Measurements from ENCODE around the gene TDRD7. TPM values are rescaled to one million over a fixed set of nuclear protein-coding genes. Genes with fewer than 3 reads are reported as not detected.

The TDRD7 gene
- total and polyA plus RNA-seq, 2 of the 13 experiments (the other 11 are each of a cell fraction or from before 2014, with no cell fraction given): 9.8 to 15.5 TPM

GRCh38 chr9:97512966-97513560 lies 101.2 kb downstream of the TDRD7 start:
- ATAC-seq: no peak
- intact Hi-C loops (cut with micrococcal nuclease; ENCODE audit: unreplicated experiment) (no loop called here), in situ Hi-C loops (cut with HindIII; ENCODE audit: extremely low pct_ligation_motif_present, low pct_unique_long_range_greater_than_20kb) (no loop called here)
- DNase-seq (ENCODE audit: low spot score): no peak
- H3K27ac ChIP-seq (ENCODE audit: extremely low read length, insufficient read depth, low read length): no peak overlapping the region
- CTCF ChIA-PET (ENCODE audit: low intra/inter-chr PET ratio, low total read pairs): no interaction called here
- H3K4me3 ChIP-seq (replicated peaks in 1 of 3; ENCODE audit: insufficient read depth in 1 of 3, low read depth in 2 of 3, low read length in 3 of 3): no peak overlapping the region
- peaks cover 1 to 15% of the 10 kb centered on the region in 2 experiments; a peak in 2 of 5 replicates for H3K27me3 ChIP-seq (ENCODE audit: control insufficient read depth in 1 of 2, insufficient read depth in 2 of 2, low read length in 2 of 2)
- POLR2A ChIA-PET: no interaction called here
- no peak overlapping the region for H3K4me2 ChIP-seq (ENCODE audit: low read depth, low read length)
- H3K9ac ChIP-seq (ENCODE audit: insufficient read depth, low read depth, low read length): no peak overlapping the region
- 31% methylated on average over 8 of the region's 8 CpGs for WGBS (ENCODE audit: low lambda C conversion rate)
- FAIRE-seq: no peak
- no peaks in the 10 kb centered on the region for H3K36me3 ChIP-seq (replicated peaks in 1 of 2; ENCODE audit: control insufficient read depth in 1 of 2, insufficient read depth in 2 of 2, low read length in 2 of 2)
- no peaks in the 10 kb centered on the region for H3K79me2 ChIP-seq (ENCODE audit: insufficient read depth, low read length)
- BruUV-seq (replicated peaks): no TSS peak
- H2AFZ ChIP-seq (ENCODE audit: low read length): no peak overlapping the region
- H3K9me3 ChIP-seq (ENCODE audit: low read length): no peaks in the 10 kb centered on the region
- TF ChIP-seq ATF5 (CRISPR knock-in tag; IDR thresholded peaks at IDR 0.05; ENCODE audit: low read depth) (no peak), ZNF382 (CRISPR knock-in tag; IDR thresholded peaks at IDR 0.05; ENCODE audit: borderline replicate concordance) (no peak), SETDB1 (CRISPR knock-in tag; IDR thresholded peaks at IDR 0.05; ENCODE audit: borderline replicate concordance) (no peak), CREB3 (CRISPR knock-in tag; IDR thresholded peaks at IDR 0.05) (no peak), ZBTB1 (CRISPR knock-in tag; IDR thresholded peaks at IDR 0.05; ENCODE audit: borderline replicate concordance) (no peak), SPEN (CRISPR knock-in tag; IDR thresholded peaks at IDR 0.05; ENCODE audit: low read depth) (no peak), ZNF766 (CRISPR knock-in tag; IDR thresholded peaks at IDR 0.05; ENCODE audit: borderline replicate concordance) (no peak), JUN (CRISPR knock-in tag; IDR thresholded peaks at IDR 0.05) (no peak), MXI1 (IDR thresholded peaks at IDR 0.05; ENCODE audit: borderline replicate concordance, low read depth, low read length) (no peak), RBFOX2 (IDR thresholded peaks at IDR 0.05; ENCODE audit: low read depth, low read length) (no peak), ZNF83 (CRISPR knock-in tag; IDR thresholded peaks at IDR 0.05; ENCODE audit: borderline replicate concordance) (no peak)
- TF ChIP-seq, protein P1, sequence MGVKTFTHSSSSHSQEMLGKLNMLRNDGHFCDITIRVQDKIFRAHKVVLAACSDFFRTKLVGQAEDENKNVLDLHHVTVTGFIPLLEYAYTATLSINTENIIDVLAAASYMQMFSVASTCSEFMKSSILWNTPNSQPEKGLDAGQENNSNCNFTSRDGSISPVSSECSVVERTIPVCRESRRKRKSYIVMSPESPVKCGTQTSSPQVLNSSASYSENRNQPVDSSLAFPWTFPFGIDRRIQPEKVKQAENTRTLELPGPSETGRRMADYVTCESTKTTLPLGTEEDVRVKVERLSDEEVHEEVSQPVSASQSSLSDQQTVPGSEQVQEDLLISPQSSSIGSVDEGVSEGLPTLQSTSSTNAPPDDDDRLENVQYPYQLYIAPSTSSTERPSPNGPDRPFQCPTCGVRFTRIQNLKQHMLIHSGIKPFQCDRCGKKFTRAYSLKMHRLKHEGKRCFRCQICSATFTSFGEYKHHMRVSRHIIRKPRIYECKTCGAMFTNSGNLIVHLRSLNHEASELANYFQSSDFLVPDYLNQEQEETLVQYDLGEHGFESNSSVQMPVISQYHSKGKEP (CRISPR knock-in tag; IDR thresholded peaks at IDR 0.05): no peak
- TF ChIP-seq, protein P2, sequence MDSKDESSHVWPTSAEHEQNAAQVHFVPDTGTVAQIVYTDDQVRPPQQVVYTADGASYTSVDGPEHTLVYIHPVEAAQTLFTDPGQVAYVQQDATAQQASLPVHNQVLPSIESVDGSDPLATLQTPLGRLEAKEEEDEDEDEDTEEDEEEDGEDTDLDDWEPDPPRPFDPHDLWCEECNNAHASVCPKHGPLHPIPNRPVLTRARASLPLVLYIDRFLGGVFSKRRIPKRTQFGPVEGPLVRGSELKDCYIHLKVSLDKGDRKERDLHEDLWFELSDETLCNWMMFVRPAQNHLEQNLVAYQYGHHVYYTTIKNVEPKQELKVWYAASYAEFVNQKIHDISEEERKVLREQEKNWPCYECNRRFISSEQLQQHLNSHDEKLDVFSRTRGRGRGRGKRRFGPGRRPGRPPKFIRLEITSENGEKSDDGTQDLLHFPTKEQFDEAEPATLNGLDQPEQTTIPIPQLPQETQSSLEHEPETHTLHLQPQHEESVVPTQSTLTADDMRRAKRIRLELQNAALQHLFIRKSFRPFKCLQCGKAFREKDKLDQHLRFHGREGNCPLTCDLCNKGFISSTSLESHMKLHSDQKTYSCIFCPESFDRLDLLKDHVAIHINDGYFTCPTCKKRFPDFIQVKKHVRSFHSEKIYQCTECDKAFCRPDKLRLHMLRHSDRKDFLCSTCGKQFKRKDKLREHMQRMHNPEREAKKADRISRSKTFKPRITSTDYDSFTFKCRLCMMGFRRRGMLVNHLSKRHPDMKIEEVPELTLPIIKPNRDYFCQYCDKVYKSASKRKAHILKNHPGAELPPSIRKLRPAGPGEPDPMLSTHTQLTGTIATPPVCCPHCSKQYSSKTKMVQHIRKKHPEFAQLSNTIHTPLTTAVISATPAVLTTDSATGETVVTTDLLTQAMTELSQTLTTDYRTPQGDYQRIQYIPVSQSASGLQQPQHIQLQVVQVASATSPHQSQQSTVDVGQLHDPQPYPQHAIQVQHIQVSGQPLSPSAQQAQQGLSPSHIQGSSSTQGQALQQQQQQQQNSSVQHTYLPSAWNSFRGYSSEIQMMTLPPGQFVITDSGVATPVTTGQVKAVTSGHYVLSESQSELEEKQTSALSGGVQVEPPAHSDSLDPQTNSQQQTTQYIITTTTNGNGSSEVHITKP (CRISPR knock-in tag; IDR thresholded peaks at IDR 0.05; ENCODE audit: low read depth): no peak
- H3K4me1 ChIP-seq (ENCODE audit: insufficient read depth, low read length): no peaks in the 10 kb centered on the region
- H4K20me1 ChIP-seq (ENCODE audit: insufficient read depth, low read length): no peaks in the 10 kb centered on the region

Data from HepG2 (cell line).